Adrenal gland (tissue), 12 donors: Measurements from ENCODE around the gene FRMD3. TPM values are rescaled to one million over a fixed set of nuclear protein-coding genes. Genes with fewer than 3 reads are reported as not detected.

Source experiments
- DNase-seq, 7 donors: peaks; one replicate each; pipeline ENCODE4 v3.0.0-alpha.2; 2019 to 2020
- H3K27ac ChIP-seq, 5 donors: fragments of 200-600 bp; sonication (generic) in 4 of 5; 1 replicate in 3 of 5; 2 replicates in 2 of 5; pipeline versions ENCODE4 v1.5.1 to v1.8.0; 2016 to 2020; ENCODE audit warnings: mild to moderate bottlenecking in 1 of 5
- H3K27me3 ChIP-seq: fragments of 200-600 bp; 2 replicates; pipeline ENCODE4 v1.8.0; 2021
- H3K36me3 ChIP-seq, 2 donors: fragments of 200-600 bp; replicated peaks in 1 of 2; 1 replicate in 1 of 2; 2 replicates in 1 of 2; pipeline versions ENCODE4 v1.5.1 to v1.8.0; 2018 to 2022
- H3K4me1 ChIP-seq, 2 donors: fragments of 200-600 bp; replicated peaks in 1 of 2; 1 replicate in 1 of 2; 2 replicates in 1 of 2; pipeline versions ENCODE4 v1.5.1 to v1.8.0; 2018 to 2021
- H3K4me3 ChIP-seq, 4 donors: fragments of 200-600 bp; sonication (generic) in 3 of 4; one replicate each; pipeline ENCODE4 v1.5.1; 2016 to 2018
- H3K9me3 ChIP-seq, 3 donors: fragments of 200-600 bp; sonication (generic) in 1 of 3; replicated peaks in 1 of 3; 1 replicate in 2 of 3; 2 replicates in 1 of 3; pipeline versions ENCODE4 v1.5.1 to v1.8.0; 2016 to 2021
- POLR2A ChIP-seq, 2 donors: fragments of 450-650 bp; IDR thresholded peaks; one replicate each; pipeline ENCODE4 v1.6.1; 2017; ENCODE audit warnings: antibody characterized with exemption in 2 of 2, mild to moderate bottlenecking in 2 of 2, moderate library complexity in 1 of 2
- WGBS, 4 donors: extraction: QIAGEN DNeasy Blood & Tissue Kit in 2 of 4; methylation state at CpG; one replicate each; pipeline versions ENCODE4 v1.1.5 to v1.1.7; 2013 to 2017; 5-methylcytosine and 5-hydroxymethylcytosine counted together
- intact Hi-C, 2 donors: fragments of 100-400 bp; cut with DNase I; formaldehyde crosslinking; loops; one replicate each; pipeline versions ENCODE4 v1.14.1 to v1.15.0; 2022 to 2023
- polyA plus RNA-seq, 3 donors: library from polyadenylated mRNA; stranded (reverse); fragments of 200-250 nt in 2 of 3; fragments of 350-450 nt in 1 of 3; fragmentation: Illumina TruSeq in 1 of 3; extraction: RNeasy Lipid Tissue Mini Kit (QIAGEN cat#74804) in 1 of 3; gene quantifications; one replicate each; pipeline ENCODE4 v1.2.3, GENCODE V29; 2013 to 2014
- total RNA-seq, 9 donors: library from RNA; depleted of rRNA in 4 of 9; stranded (reverse); fragments of >200 nt in 4 of 9; fragments of 120-200 nt in 1 of 9; fragmentation: NEBNext Ultra II Directional in 1 of 9; extraction: Animal tissue kit (Norgen Biotek cat#: 25700) in 1 of 9; gene quantifications; one replicate each; pipeline versions ENCODE4 v1.1.0 to v1.2.4, GENCODE V29; 2013 to 2023
- TF ChIP-seq, protein P1 (sequence below), 6 experiments: fragments of 450-650 bp in 4 of 6; fragments of 200-600 bp in 2 of 6; sonication (generic) in 1 of 6; IDR thresholded peaks; 1 replicate in 5 of 6; 2 replicates in 1 of 6; pipeline versions ENCODE4 v1.5.1 to v1.8.0; 2016 to 2021; ENCODE audit warnings: antibody characterized with exemption in 6 of 6, mild to moderate bottlenecking in 2 of 6, moderate library complexity in 1 of 6
- donor health status: healthy with polysubstance abuse.
- donor health status: Bipolar disorder and iron deficiency.
- donor health status: DM: yes; HTN: yes; CAD: no.
- donor health status: DM: no; HTN: no; CAD: no.
- donor health status: DM: no; HTN: no; CAD: no.
- donor health status: DM: yes; HTN: yes; CAD: no.

FRMD3 gene
- total and polyA plus RNA-seq, 12 donors: 1.8 to 32.9 (median 13.6) TPM

DNA sequence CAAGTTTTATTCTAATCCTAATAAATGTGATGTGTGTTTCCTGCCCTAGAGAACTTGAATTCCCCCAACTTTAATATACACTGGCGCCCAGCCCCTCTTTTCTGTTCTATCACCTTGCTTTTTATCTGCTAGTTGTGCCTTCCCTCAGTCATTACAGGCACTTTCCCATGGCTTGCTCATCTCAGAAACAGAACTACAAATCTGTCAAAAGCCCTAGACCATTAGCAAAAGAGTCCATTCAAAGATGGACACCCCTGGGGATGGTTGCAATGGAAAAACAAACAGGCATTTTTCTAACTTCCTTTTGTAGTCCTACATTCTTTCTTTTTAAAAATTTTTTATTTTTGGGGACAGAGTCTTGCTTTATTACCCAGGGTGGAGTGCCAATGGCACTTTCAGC is 48.2 kb downstream of the FRMD3 start:
- Histone ChIP-seq H3K27me3 (no peaks in the 10 kb centered on the region), H3K36me3 (no peaks in the 10 kb centered on the region), H3K4me1 (no peaks in the 10 kb centered on the region), H3K4me3 (no peak overlapping the region), H3K9me3 (no peaks in the 10 kb centered on the region), H3K27ac (no peak overlapping the region)
- TF ChIP-seq POLR2A (IDR thresholded peaks at IDR 0.05): no peak
- TF ChIP-seq, protein P1, sequence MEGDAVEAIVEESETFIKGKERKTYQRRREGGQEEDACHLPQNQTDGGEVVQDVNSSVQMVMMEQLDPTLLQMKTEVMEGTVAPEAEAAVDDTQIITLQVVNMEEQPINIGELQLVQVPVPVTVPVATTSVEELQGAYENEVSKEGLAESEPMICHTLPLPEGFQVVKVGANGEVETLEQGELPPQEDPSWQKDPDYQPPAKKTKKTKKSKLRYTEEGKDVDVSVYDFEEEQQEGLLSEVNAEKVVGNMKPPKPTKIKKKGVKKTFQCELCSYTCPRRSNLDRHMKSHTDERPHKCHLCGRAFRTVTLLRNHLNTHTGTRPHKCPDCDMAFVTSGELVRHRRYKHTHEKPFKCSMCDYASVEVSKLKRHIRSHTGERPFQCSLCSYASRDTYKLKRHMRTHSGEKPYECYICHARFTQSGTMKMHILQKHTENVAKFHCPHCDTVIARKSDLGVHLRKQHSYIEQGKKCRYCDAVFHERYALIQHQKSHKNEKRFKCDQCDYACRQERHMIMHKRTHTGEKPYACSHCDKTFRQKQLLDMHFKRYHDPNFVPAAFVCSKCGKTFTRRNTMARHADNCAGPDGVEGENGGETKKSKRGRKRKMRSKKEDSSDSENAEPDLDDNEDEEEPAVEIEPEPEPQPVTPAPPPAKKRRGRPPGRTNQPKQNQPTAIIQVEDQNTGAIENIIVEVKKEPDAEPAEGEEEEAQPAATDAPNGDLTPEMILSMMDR (IDR thresholded peaks at IDR 0.05): no peak
- DNase-seq: no peak
- intact Hi-C loops: no loop called here
- 91 to 100% (median 95%) methylated on average over 1 of the region's 1 CpG for WGBS, 4 donors

DNA sequence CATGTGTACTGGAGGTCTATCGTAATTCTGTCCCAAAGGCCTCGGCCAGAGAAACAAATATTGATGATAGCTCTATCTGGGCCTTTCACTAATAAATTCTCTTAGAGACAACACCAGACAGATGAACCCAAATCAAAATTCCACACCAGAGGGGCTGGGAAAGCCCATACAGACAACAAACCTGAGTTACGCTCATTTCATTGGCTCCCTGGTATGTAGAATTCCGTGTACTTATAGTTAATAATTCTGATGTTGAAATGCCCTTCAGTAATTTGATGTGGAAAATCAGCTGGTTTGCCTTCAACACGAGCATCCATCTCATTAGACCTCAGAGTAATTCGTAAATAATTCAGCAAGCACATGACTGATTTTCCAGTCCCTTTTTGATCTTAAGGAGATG is 53.2 kb downstream of the FRMD3 start:
- no peak for TF ChIP-seq POLR2A (IDR thresholded peaks at IDR 0.05)
- Histone ChIP-seq H3K9me3 (peaks cover 0 to 2% (median 0%) of the 10 kb centered on the region in 3 donors), H3K36me3 (no peaks in the 10 kb centered on the region), H3K4me1 (no peaks in the 10 kb centered on the region), H3K4me3 (no peak overlapping the region), H3K27ac (no peak overlapping the region), H3K27me3 (no peaks in the 10 kb centered on the region)
- 88 to 94% (median 92%) methylated on average over 6 of the region's 6 CpGs for WGBS, 4 donors
- DNase-seq: no peak
- intact Hi-C loops: no loop called here

DNA sequence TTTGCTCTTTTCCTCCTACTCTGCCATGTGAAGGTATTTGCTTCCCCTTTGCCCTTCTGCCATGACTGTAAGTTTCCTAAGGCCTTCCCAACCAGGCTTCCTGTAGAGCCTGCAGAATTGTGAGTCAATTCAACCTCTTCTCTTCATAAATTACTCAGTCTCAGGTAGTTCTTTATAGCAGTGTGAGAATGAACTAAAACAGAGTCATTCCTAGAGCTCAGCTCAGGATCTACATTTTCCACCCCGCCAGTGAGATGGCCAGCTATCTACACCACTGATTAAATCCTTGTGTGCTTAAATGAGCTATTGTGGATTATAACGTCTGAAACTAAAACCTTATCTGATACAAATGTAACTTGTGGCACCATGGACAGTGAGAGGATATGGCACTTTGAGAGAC is 55.0 kb downstream of the FRMD3 start:
- H3K27me3 ChIP-seq: no peaks in the 10 kb centered on the region
- peaks cover 0 to 4% (median 0%) of the 10 kb centered on the region in 3 donors for H3K9me3 ChIP-seq
- 66 to 80% (median 76%) methylated on average over 2 of the region's 2 CpGs for WGBS, 4 donors
- H3K4me1 ChIP-seq: no peaks in the 10 kb centered on the region
- no peak for DNase-seq
- no peak overlapping the region for H3K4me3 ChIP-seq
- no peaks in the 10 kb centered on the region for H3K36me3 ChIP-seq
- TF ChIP-seq, protein P1 (IDR thresholded peaks at IDR 0.05): no peak
- no peak for TF ChIP-seq POLR2A (IDR thresholded peaks at IDR 0.05)
- no peak overlapping the region for H3K27ac ChIP-seq
- intact Hi-C loops: no loop called here

DNA sequence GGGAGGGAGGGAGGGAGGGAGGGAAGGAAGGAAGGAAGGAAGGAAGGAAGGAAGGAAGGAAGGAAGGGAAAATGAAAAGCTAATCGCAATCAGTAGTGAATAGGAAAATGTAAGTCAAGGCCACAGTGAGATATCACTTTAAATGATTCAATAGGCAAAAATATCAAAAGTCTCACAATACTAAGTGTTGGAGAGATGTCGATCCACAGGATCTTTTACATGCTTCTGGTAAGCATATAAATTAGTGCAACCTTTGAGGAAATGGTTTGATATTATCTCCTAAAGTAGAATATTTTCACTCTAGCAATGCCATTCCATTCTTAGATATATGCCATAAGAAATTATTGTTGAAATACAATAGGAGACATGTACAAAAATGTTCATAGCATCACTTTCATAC is 58.4 kb downstream of the FRMD3 start:
- Histone ChIP-seq H3K27me3 (no peaks in the 10 kb centered on the region), H3K4me1 (no peaks in the 10 kb centered on the region), H3K9me3 (peaks cover 0 to 4% (median 0%) of the 10 kb centered on the region in 3 donors), H3K4me3 (no peak overlapping the region), H3K27ac (no peak overlapping the region), H3K36me3 (no peaks in the 10 kb centered on the region)
- no peak for DNase-seq
- TF ChIP-seq, protein P1 (IDR thresholded peaks at IDR 0.05): no peak
- TF ChIP-seq POLR2A (IDR thresholded peaks at IDR 0.05): no peak
- intact Hi-C loops: no loop called here
- WGBS, 4 donors: 86 to 92% (median 91%) methylated on average over 2 of the region's 2 CpGs

DNA sequence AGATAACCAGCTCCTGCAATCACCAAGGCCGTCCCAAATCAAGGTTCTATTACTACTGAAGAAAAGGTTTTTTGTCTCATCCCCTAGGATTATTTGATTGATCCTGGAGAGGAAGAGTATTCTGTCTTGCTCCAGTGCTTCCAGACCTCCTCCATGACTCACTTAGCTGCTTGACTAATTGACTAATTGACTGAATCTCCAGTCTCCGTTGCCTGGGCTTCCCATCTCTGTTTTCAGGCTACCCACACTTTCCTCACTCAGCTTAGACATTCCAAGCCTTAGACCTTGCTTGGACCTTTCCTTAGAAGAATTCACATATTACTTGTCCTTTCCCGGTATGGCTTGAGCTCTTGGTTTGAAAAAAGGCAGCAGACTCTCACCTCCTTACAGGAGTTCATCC is 60.6 kb downstream of the FRMD3 start:
- H3K36me3 ChIP-seq: no peaks in the 10 kb centered on the region
- TF ChIP-seq, protein P1 (IDR thresholded peaks at IDR 0.05): no peak
- no peak for TF ChIP-seq POLR2A (IDR thresholded peaks at IDR 0.05)
- no peak overlapping the region for H3K27ac ChIP-seq
- H3K4me3 ChIP-seq: no peak overlapping the region
- peaks cover 0 to 11% of the 10 kb centered on the region in 2 donors for H3K4me1 ChIP-seq
- peaks cover 0 to 4% (median 0%) of the 10 kb centered on the region in 3 donors for H3K9me3 ChIP-seq
- no peaks in the 10 kb centered on the region for H3K27me3 ChIP-seq
- intact Hi-C loops: no loop called here
- no peak for DNase-seq
- WGBS, 4 donors: 73 to 87% (median 80%) methylated on average over 2 to 3 of the region's 3 CpGs
